HepG2 (cell line): ENCODE data around the gene DENND4B. TPM values are rescaled to one million over a fixed set of nuclear protein-coding genes. Genes with fewer than 3 reads are reported as not detected.

ENCODE experiments used
- ATAC-seq: fragments of 200-7000 bp; cut with Tn5 transposase; 3 replicates; pipeline ENCODE4 v1.9.1; 2020; ENCODE audit warnings: mild to moderate bottlenecking, moderate library complexity
- BruUV-seq: library from RNA; stranded (reverse); fragments of 400-500 nt; replicated peaks from 2 replicates; lab custom pipeline; 2021; lab: Mats Ljungman, UMichigan
- CTCF ChIA-PET: fragments of 300-600 bp; formaldehyde crosslinking; extraction: SDS; loops from one replicate; lab custom pipeline; 2021; ENCODE audit warnings: low total read pairs, inconsistent platforms, low intra/inter-chr PET ratio; lab: Yijun Ruan, JAX
- POLR2A ChIA-PET: fragments of 350-600 bp; sonication (Branson Sonifier 250); formaldehyde crosslinking; loops from one replicate; lab custom pipeline; 2020; ENCODE audit warnings: antibody characterized with exemption, inconsistent platforms; lab: Yijun Ruan, JAX
- DNase-seq: peaks from one replicate; pipeline ENCODE4 v3.0.0-alpha.2; 2015; ENCODE audit warnings: low spot score
- FAIRE-seq: peaks from 3 replicates; lab custom pipeline; 2011; peaks lifted over from hg19 to GRCh38; lab: Jason Lieb, UNC
- H2AFZ ChIP-seq: one replicate; pipeline ENCODE4 v1.6.1; 2011; ENCODE audit warnings: low read length, inconsistent platforms
- H3K27ac ChIP-seq: fragments of 300-600 bp; 3 replicates; pipeline ENCODE4 v1.8.0; 2011; ENCODE audit warnings: mixed run types, mild to moderate bottlenecking, mixed read lengths, low read length, inconsistent platforms; ENCODE audit not compliant: insufficient read depth; ENCODE audit errors: extremely low read length
- H3K27me3 ChIP-seq, 2 experiments: fragments of 200-600 bp in 1 of 2; 2 replicates in 1 of 2; 3 replicates in 1 of 2; pipeline versions ENCODE4 v1.6.0 to v1.8.0; 2011; ENCODE audit warnings: low read length in 2 of 2, mild to moderate bottlenecking in 2 of 2, moderate library complexity in 2 of 2, inconsistent platforms in 1 of 2; ENCODE audit not compliant: insufficient read depth in 2 of 2, control insufficient read depth in 1 of 2
- H3K36me3 ChIP-seq, 2 experiments: fragments of 200-600 bp in 1 of 2; replicated peaks in 1 of 2; 2 replicates in 1 of 2; 3 replicates in 1 of 2; pipeline versions ENCODE4 v1.5.1 to v1.8.0; 2011; ENCODE audit warnings: low read length in 2 of 2, inconsistent platforms in 1 of 2; ENCODE audit not compliant: insufficient read depth in 2 of 2, control insufficient read depth in 1 of 2
- H3K4me1 ChIP-seq: 2 replicates; pipeline ENCODE4 v1.5.1; 2012; ENCODE audit warnings: low read length, inconsistent platforms; ENCODE audit not compliant: insufficient read depth
- H3K4me2 ChIP-seq: 2 replicates; pipeline ENCODE4 v1.6.0; 2011; ENCODE audit warnings: low read depth, low read length, inconsistent platforms
- H3K4me3 ChIP-seq, 3 experiments: fragments of 200-600 bp in 1 of 3; sonication (generic), shearing (Covaris generic) in 1 of 3; replicated peaks in 1 of 3; 2 replicates each; pipeline ENCODE4 v1.5.1; 2011 to 2016; ENCODE audit warnings: low read length in 3 of 3, inconsistent platforms in 2 of 3, low read depth in 2 of 3, mild to moderate bottlenecking in 2 of 3, control low read depth in 1 of 3, mixed read lengths in 1 of 3; ENCODE audit not compliant: insufficient read depth in 1 of 3
- H3K79me2 ChIP-seq: one replicate; pipeline ENCODE4 v1.6.1; 2011; ENCODE audit warnings: low read length, inconsistent platforms; ENCODE audit not compliant: insufficient read depth
- H3K9ac ChIP-seq: 2 replicates; pipeline ENCODE4 v1.6.0; 2011; ENCODE audit warnings: mild to moderate bottlenecking, low read depth, low read length, inconsistent platforms; ENCODE audit not compliant: insufficient read depth
- H3K9me3 ChIP-seq: 2 replicates; pipeline ENCODE4 v1.5.1; 2012; ENCODE audit warnings: mild to moderate bottlenecking, low read length
- H4K20me1 ChIP-seq: 2 replicates; pipeline ENCODE4 v1.6.0; 2011; ENCODE audit warnings: inconsistent platforms, mild to moderate bottlenecking, low read length, moderate library complexity; ENCODE audit not compliant: insufficient read depth
- IRF2 ChIP-seq: IDR thresholded peaks from 2 replicates; pipeline ENCODE4 v1.6.1; 2018; ENCODE audit warnings: missing genetic modification reagents, missing compliant biosample characterization
- MBD4 ChIP-seq: IDR thresholded peaks from 2 replicates; pipeline ENCODE4 v1.6.1; 2012; ENCODE audit warnings: low read length, inconsistent platforms, borderline replicate concordance
- NFYC ChIP-seq: IDR thresholded peaks from 2 replicates; pipeline ENCODE4 v1.6.1; 2016; ENCODE audit warnings: missing genetic modification reagents, missing compliant biosample characterization
- NR3C1 ChIP-seq: sonication (generic); formaldehyde crosslinking; IDR thresholded peaks from 2 replicates; pipeline ENCODE4 v1.4.0; 2020; ENCODE audit warnings: missing genetic modification reagents
- ZBTB3 ChIP-seq: sonication (generic); formaldehyde crosslinking; IDR thresholded peaks from 2 replicates; pipeline ENCODE4 v1.4.0; 2020; ENCODE audit warnings: low read depth, mild to moderate bottlenecking, moderate library complexity, missing genetic modification reagents, borderline replicate concordance
- ZFY ChIP-seq: sonication (generic); formaldehyde crosslinking; IDR thresholded peaks from 2 replicates; pipeline ENCODE4 v1.4.0; 2020; ENCODE audit warnings: missing genetic modification reagents
- ZIK1 ChIP-seq: sonication (generic); formaldehyde crosslinking; IDR thresholded peaks from 2 replicates; pipeline ENCODE4 v1.5.0; 2020; ENCODE audit warnings: mild to moderate bottlenecking, low read depth, missing genetic modification reagents, borderline replicate concordance
- ZNF12 ChIP-seq: sonication (generic); formaldehyde crosslinking; IDR thresholded peaks from 2 replicates; pipeline ENCODE4 v1.5.0; 2020; ENCODE audit warnings: missing genetic modification reagents
- ZNF235 ChIP-seq: sonication (generic); formaldehyde crosslinking; IDR thresholded peaks from 2 replicates; pipeline ENCODE4 v1.8.1; 2023; ENCODE audit warnings: mild to moderate bottlenecking, missing genetic modification reagents, borderline replicate concordance
- ZNF432 ChIP-seq: sonication (generic); formaldehyde crosslinking; IDR thresholded peaks from 2 replicates; pipeline ENCODE4 v1.5.0; 2020; ENCODE audit warnings: missing genetic modification reagents, mild to moderate bottlenecking, borderline replicate concordance
- ZNF501 ChIP-seq: sonication (generic); formaldehyde crosslinking; IDR thresholded peaks from 2 replicates; pipeline ENCODE4 v1.5.1; 2020; ENCODE audit warnings: mild to moderate bottlenecking, moderate library complexity, missing genetic modification reagents
- ZNF543 ChIP-seq: sonication (generic); formaldehyde crosslinking; IDR thresholded peaks from 2 replicates; pipeline ENCODE4 v1.4.0; 2020; ENCODE audit warnings: mild to moderate bottlenecking, missing genetic modification reagents
- ZNF841 ChIP-seq: sonication (generic); formaldehyde crosslinking; IDR thresholded peaks from 2 replicates; pipeline ENCODE4 v1.8.1; 2023; ENCODE audit warnings: missing genetic modification reagents, borderline replicate concordance
- WGBS: methylation state at CpG from one replicate; pipeline ENCODE4 v1.1.6; 2017; ENCODE audit warnings: low lambda C conversion rate; 5-methylcytosine and 5-hydroxymethylcytosine counted together
- in situ Hi-C: cut with HindIII; loops from 2 replicates; pipeline ENCODE4 v1.10.0; 2017; ENCODE audit warnings: low pct_unique_long_range_greater_than_20kb; ENCODE audit not compliant: extremely low pct_ligation_motif_present
- intact Hi-C: fragments of 100-400 bp; cut with micrococcal nuclease; formaldehyde crosslinking; loops from one replicate; pipeline ENCODE4 v1.10.0; 2022; ENCODE audit not compliant: unreplicated experiment
- polyA plus RNA-seq, 8 experiments: library from polyadenylated mRNA; depleted of rRNA in 3 of 8; stranded (reverse) in 7 of 8; unstranded in 1 of 8; fragments of >200 nt; fragmentation: Illumina TruSeq in 4 of 8; extraction: Trizol in 4 of 8; gene quantifications; 2 replicates each; pipeline versions ENCODE4 v1.2.1 to v1.2.3, GENCODE V29; 2011 to 2016; ENCODE audit warnings: low read depth in 4 of 8, missing spikeins in 1 of 8, mixed read lengths in 1 of 8; ENCODE audit not compliant: insufficient read depth in 1 of 8
- total RNA-seq, 5 experiments: library from RNA; depleted of rRNA; stranded (reverse); fragments of >200 nt; fragmentation: Illumina TruSeq; extraction: Trizol; gene quantifications; 2 replicates each; pipeline ENCODE4 v1.2.3, GENCODE V29; 2016; ENCODE audit warnings: low read depth in 1 of 5
- TF ChIP-seq, protein P1 (sequence below): IDR thresholded peaks from 2 replicates; pipeline ENCODE4 v1.6.1; 2016; ENCODE audit warnings: low read depth, control low read depth
- TF ChIP-seq, protein P2 (sequence below): sonication (generic); formaldehyde crosslinking; IDR thresholded peaks from 2 replicates; pipeline ENCODE4 v1.5.0; 2020; ENCODE audit warnings: mild to moderate bottlenecking, missing genetic modification reagents
- TF ChIP-seq, protein P3 (sequence below): sonication (generic); formaldehyde crosslinking; IDR thresholded peaks from 2 replicates; pipeline ENCODE4 v1.5.0; 2020; ENCODE audit warnings: missing genetic modification reagents
- TF ChIP-seq, protein P4 (sequence below): sonication (generic); formaldehyde crosslinking; IDR thresholded peaks from 2 replicates; pipeline ENCODE4 v1.4.0; 2020; ENCODE audit warnings: missing genetic modification reagents

The DENND4B gene
- total and polyA plus RNA-seq, 2 of the 13 experiments (the other 11 are each of a cell fraction or from before 2014, with no cell fraction given): 15.1 to 20.3 TPM

DNA sequence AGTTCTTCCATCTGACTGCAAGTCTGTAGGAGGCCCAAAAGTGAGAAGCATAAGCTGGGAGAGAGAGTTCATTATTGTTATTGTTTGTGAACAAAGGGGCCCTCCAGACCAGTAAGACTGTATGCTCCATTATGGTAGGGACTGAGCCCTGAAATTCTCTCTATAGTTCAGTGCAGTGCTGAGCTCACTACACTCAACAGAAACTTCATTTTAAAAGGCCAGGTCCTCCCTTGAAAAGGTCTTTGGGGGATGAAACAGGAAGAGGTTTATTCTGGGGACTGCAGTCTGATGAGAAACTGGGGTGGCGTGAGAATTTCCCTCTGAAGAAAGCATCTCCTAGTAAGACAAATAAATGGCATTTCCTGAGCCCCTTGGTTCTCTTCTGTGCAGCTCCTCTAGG, 18.3 kb downstream of the DENND4B start:
- TF ChIP-seq, protein P1, sequence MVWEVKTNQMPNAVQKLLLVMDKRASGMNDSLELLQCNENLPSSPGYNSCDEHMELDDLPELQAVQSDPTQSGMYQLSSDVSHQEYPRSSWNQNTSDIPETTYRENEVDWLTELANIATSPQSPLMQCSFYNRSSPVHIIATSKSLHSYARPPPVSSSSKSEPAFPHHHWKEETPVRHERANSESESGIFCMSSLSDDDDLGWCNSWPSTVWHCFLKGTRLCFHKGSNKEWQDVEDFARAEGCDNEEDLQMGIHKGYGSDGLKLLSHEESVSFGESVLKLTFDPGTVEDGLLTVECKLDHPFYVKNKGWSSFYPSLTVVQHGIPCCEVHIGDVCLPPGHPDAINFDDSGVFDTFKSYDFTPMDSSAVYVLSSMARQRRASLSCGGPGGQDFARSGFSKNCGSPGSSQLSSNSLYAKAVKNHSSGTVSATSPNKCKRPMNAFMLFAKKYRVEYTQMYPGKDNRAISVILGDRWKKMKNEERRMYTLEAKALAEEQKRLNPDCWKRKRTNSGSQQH (CRISPR knock-in tag): no peak
- TF ChIP-seq, protein P2, sequence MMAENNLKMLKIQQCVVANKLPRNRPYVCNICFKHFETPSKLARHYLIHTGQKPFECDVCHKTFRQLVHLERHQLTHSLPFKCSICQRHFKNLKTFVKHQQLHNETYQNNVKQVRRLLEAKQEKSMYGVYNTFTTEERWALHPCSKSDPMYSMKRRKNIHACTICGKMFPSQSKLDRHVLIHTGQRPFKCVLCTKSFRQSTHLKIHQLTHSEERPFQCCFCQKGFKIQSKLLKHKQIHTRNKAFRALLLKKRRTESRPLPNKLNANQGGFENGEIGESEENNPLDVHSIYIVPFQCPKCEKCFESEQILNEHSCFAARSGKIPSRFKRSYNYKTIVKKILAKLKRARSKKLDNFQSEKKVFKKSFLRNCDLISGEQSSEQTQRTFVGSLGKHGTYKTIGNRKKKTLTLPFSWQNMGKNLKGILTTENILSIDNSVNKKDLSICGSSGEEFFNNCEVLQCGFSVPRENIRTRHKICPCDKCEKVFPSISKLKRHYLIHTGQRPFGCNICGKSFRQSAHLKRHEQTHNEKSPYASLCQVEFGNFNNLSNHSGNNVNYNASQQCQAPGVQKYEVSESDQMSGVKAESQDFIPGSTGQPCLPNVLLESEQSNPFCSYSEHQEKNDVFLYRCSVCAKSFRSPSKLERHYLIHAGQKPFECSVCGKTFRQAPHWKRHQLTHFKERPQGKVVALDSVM (CRISPR knock-in tag): no peak
- TF ChIP-seq ZNF12 (no peak), ZNF432 (CRISPR knock-in tag) (no peak), IRF2 (CRISPR knock-in tag) (no peak), ZNF543 (CRISPR knock-in tag) (no peak), MBD4 (no peak), NFYC (CRISPR knock-in tag) (no peak), ZNF235 (CRISPR knock-in tag) (no peak), ZNF501 (no peak), ZNF841 (CRISPR knock-in tag) (no peak), NR3C1 (no peak), ZIK1 (CRISPR knock-in tag) (no peak), ZFY (no peak), ZBTB3 (CRISPR knock-in tag) (no peak)
- TF ChIP-seq, protein P3, sequence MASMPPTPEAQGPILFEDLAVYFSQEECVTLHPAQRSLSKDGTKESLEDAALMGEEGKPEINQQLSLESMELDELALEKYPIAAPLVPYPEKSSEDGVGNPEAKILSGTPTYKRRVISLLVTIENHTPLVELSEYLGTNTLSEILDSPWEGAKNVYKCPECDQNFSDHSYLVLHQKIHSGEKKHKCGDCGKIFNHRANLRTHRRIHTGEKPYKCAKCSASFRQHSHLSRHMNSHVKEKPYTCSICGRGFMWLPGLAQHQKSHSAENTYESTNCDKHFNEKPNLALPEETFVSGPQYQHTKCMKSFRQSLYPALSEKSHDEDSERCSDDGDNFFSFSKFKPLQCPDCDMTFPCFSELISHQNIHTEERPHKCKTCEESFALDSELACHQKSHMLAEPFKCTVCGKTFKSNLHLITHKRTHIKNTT: no peak
- TF ChIP-seq, protein P4, sequence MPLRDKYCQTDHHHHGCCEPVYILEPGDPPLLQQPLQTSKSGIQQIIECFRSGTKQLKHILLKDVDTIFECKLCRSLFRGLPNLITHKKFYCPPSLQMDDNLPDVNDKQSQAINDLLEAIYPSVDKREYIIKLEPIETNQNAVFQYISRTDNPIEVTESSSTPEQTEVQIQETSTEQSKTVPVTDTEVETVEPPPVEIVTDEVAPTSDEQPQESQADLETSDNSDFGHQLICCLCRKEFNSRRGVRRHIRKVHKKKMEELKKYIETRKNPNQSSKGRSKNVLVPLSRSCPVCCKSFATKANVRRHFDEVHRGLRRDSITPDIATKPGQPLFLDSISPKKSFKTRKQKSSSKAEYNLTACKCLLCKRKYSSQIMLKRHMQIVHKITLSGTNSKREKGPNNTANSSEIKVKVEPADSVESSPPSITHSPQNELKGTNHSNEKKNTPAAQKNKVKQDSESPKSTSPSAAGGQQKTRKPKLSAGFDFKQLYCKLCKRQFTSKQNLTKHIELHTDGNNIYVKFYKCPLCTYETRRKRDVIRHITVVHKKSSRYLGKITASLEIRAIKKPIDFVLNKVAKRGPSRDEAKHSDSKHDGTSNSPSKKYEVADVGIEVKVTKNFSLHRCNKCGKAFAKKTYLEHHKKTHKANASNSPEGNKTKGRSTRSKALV (CRISPR knock-in tag): no peak
- H3K4me2 ChIP-seq: no peak overlapping the region
- DNase-seq: no peak
- no peak overlapping the region for H3K9ac ChIP-seq
- no peak for FAIRE-seq
- H3K27me3 ChIP-seq: no peaks in the 10 kb centered on the region; a peak in 1 of 5 replicates
- no TSS peak for BruUV-seq
- peaks cover 6 to 17% of the 10 kb centered on the region in 2 experiments; a peak in 3 of 5 replicates for H3K36me3 ChIP-seq
- H3K9me3 ChIP-seq: no peaks in the 10 kb centered on the region
- intact Hi-C loops: no loop called here
- H2AFZ ChIP-seq: no peak overlapping the region
- H4K20me1 ChIP-seq: no peaks in the 10 kb centered on the region
- no peaks in the 10 kb centered on the region for H3K79me2 ChIP-seq
- in situ Hi-C loops: no loop called here
- H3K4me3 ChIP-seq: no peak overlapping the region
- H3K4me1 ChIP-seq: peaks cover 9% of the 10 kb centered on the region; the same call in 1 of the 2 replicates
- 100% methylated on average over 1 of the region's 1 CpG for WGBS
- no peak overlapping the region for H3K27ac ChIP-seq
- ChIA-PET POLR2A (interaction anchor here (1.7 to 2.2 kb wide), 2 partner anchors 18 to 25 kb away, joined by 6 to 8 read pairs; partner anchors contain the start of gene DENND4B), CTCF (no interaction called here)
- no peak for ATAC-seq
